Measurements from ENCODE around the gene IQSEC1. TPM values are rescaled to one million over a fixed set of nuclear protein-coding genes. Genes with fewer than 3 reads are reported as not detected.

Gene IQSEC1
- total and polyA plus RNA-seq, 2 of the 8 experiments (the other 6 are each of a cell fraction or from before 2014, with no cell fraction given), result 6.8 to 28.8 TPM

- TF ChIP-seq SIN3A (conservative IDR thresholded peaks at IDR 0.05 in 1 of 2, IDR thresholded peaks at IDR 0.05 in 1 of 2; ENCODE audit: low read depth in 1 of 2, low read length in 2 of 2) (no peak), CEBPB (IDR thresholded peaks at IDR 0.05; ENCODE audit: low read depth, low read length) (no peak), RAD21 (IDR thresholded peaks at IDR 0.05 in 1 of 2, conservative IDR thresholded peaks at IDR 0.05 in 1 of 2; ENCODE audit: low read depth in 2 of 2, low read length in 2 of 2) (peak; percentile 60 to 72), CREB1 (IDR thresholded peaks at IDR 0.05) (peak; percentile 51; the same call in 1 of the 2 replicates), ASH2L (IDR thresholded peaks at IDR 0.05; ENCODE audit: low read length) (peak; percentile 70), SIRT6 (IDR thresholded peaks at IDR 0.05; ENCODE audit: low read length) (no peak), SAP30 (IDR thresholded peaks at IDR 0.05; ENCODE audit: insufficient read depth, insufficient replicate concordance, low read length) (no peak), BACH1 (IDR thresholded peaks at IDR 0.05; ENCODE audit: low read length) (0 out of 2 replicates have a peak, but pooled peaks have one; percentile 30), MAFK (IDR thresholded peaks at IDR 0.05; ENCODE audit: low read depth, low read length) (no peak), SP1 (IDR thresholded peaks at IDR 0.05; ENCODE audit: low read depth, low read length) (no peak), SRF (IDR thresholded peaks at IDR 0.05; ENCODE audit: low read depth, low read length) (no peak), ATF2 (IDR thresholded peaks at IDR 0.05; ENCODE audit: low read length) (peak; percentile 84), EP300 (IDR thresholded peaks at IDR 0.05; ENCODE audit: borderline replicate concordance in 1 of 2, low read depth in 2 of 2, low read length in 2 of 2) (0 out of 3 replicates have a peak, but pooled peaks of 1 of the 2 experiments have one; percentile 29), HDAC2 (IDR thresholded peaks at IDR 0.05; ENCODE audit: borderline replicate concordance in 1 of 2, low read depth in 2 of 2, low read length in 2 of 2) (peak in 1 of 2 experiments; percentile 99; a peak in 2 of 4 replicates), CHD2 (IDR thresholded peaks at IDR 0.05; ENCODE audit: low read length) (no peak), KDM4A (IDR thresholded peaks at IDR 0.05; ENCODE audit: low read depth, low read length, severe bottlenecking) (peak; percentile 29), USF2 (IDR thresholded peaks at IDR 0.05; ENCODE audit: low read length) (0 out of 2 replicates have a peak, but pooled peaks have one; percentile 32), TCF12 (IDR thresholded peaks at IDR 0.05; ENCODE audit: low read depth, low read length) (peak; percentile 60; the same call in 1 of the 2 replicates), POU5F1 (IDR thresholded peaks at IDR 0.05; ENCODE audit: low read depth, low read length) (no peak), KDM1A (IDR thresholded peaks at IDR 0.05; ENCODE audit: borderline replicate concordance, low read length) (peak; percentile 99)
Measured at GRCh38 chr3:12994607-12995388, 78.4 kb downstream of the IQSEC1 start (continued).
